ENCODE data around the gene HPCAL1.
"Not testable (repeated sequence)": the region's sequence is repeated elsewhere in the genome, so short reads cannot be mapped to it uniquely, and the experiment has no call there.

The HPCAL1 gene

DNA sequence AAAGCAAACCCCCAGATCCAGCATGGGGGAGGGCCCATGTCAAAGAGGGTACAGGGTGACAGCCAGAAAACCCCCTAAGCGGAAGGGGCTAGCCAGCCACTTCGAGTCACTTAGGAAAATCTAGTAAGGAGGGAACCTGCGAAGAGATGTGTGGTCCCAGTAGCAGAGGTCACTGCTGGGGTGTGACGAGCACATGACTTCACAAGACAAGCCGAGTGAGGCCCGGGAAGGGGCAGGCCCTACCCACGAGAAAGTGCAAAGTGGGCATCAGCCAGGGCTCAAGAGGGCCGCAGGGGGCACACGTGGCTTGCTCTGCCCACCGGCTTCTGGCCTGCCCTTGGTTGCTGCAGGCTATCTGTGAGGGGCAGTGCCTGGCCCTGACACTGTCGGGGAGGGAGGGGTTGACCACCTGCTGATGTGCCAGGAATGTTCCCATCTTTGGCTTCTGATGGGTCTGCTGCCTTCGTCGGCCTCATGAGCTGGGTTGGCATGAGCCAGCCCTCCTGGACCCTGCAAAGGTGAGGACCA, 133.9 kb downstream of the HPCAL1 start:
- TF ChIP-seq, protein P1, sequence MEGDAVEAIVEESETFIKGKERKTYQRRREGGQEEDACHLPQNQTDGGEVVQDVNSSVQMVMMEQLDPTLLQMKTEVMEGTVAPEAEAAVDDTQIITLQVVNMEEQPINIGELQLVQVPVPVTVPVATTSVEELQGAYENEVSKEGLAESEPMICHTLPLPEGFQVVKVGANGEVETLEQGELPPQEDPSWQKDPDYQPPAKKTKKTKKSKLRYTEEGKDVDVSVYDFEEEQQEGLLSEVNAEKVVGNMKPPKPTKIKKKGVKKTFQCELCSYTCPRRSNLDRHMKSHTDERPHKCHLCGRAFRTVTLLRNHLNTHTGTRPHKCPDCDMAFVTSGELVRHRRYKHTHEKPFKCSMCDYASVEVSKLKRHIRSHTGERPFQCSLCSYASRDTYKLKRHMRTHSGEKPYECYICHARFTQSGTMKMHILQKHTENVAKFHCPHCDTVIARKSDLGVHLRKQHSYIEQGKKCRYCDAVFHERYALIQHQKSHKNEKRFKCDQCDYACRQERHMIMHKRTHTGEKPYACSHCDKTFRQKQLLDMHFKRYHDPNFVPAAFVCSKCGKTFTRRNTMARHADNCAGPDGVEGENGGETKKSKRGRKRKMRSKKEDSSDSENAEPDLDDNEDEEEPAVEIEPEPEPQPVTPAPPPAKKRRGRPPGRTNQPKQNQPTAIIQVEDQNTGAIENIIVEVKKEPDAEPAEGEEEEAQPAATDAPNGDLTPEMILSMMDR (IDR thresholded peaks at IDR 0.05; ENCODE audit: low read depth, low read length, missing control alignments): no peak

DNA sequence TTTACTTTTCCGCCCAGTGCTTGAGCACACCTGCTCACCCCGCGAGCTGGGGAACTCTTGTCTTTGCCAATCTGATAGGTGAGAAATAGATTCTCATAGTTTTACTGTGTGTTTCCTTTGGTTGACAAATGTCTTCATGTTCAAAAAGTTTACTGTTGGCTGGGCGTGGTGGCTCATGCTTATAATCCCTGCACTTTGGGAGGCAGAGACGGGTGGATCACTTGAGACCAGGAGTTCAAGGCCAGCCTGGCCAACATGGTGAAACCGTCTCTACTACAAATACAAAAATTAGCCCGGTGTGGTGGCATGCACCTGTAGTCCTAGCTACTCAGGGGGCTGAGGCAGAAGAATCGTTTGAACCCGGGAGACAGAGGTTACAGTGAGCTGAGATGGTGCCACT, 135.1 kb downstream of the HPCAL1 start:
- TF ChIP-seq, protein P1 (IDR thresholded peaks at IDR 0.05; ENCODE audit: low read depth, low read length, missing control alignments): no peak
- no peak for DNase-seq (ENCODE audit: low read depth)
- H3K4me3 ChIP-seq (ENCODE audit: low read depth, low read length): no peak overlapping the region

More for the DNA sequence above, 133.9 kb downstream of the HPCAL1 start:
- no peak overlapping the region for H3K4me3 ChIP-seq (ENCODE audit: low read depth, low read length)
- no peak for DNase-seq (ENCODE audit: low read depth)

DNA sequence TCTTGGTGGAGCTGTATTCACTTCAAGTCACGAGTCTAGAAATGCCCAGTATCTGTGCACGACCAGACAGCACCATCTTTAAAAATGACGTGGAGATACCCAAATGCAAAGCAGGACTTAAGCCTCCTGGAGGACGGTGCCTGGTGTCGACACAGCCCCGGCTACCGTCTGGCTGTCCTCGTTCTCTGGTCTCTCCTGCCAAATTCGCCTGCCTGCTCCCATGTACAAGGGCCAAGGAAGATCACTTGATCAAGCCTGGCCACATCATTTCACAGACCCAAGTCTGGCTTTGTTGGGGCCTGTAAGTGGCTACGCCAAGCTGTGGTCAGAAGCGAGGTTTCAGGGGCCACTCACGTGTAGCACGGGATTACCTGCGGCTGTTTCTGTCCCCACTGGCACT, 136.0 kb downstream of the HPCAL1 start:
- DNase-seq (ENCODE audit: low read depth): no peak
- TF ChIP-seq, protein P1 (IDR thresholded peaks at IDR 0.05; ENCODE audit: low read depth, low read length, missing control alignments): no peak
- no peak overlapping the region for H3K4me3 ChIP-seq (ENCODE audit: low read depth, low read length)

DNA sequence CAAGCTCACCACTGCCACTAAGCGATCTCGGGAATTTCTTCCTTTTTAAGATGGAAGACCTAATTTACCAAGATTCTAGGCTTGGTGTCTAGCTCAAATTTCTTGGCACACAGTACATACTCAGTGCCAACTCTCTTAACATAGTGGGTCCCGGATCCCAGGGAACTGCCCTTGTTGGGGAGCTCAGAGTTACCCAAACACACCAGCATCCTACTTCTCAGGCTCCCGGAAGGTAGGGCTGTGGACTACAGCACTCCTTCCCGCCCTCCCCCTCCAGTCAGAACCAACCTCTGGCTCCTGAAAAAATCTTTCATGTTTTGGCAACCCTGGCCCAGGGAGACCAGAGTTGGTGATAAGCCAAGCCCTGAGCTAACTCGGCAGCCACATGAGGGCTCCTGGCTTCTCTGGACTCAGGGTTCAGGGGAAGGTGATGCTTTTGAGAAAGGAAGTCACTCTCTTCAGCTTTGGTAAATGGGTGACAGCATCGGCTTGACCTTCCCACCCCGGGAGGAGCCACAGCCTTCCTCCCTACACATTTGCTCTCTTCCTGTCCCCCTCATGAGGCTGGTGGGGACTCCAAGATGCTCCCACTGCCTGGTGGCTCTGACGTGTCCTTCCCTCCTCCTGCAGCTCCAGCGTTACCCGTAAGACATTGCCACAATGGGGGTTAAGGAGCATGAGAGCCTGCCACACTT, 136.6 kb downstream of the HPCAL1 start:
- H3K4me3 ChIP-seq (ENCODE audit: low read depth, low read length): no peak overlapping the region
- TF ChIP-seq, protein P1 (IDR thresholded peaks at IDR 0.05; ENCODE audit: low read depth, low read length, missing control alignments): no peak
- DNase-seq (ENCODE audit: low read depth): no peak

DNA sequence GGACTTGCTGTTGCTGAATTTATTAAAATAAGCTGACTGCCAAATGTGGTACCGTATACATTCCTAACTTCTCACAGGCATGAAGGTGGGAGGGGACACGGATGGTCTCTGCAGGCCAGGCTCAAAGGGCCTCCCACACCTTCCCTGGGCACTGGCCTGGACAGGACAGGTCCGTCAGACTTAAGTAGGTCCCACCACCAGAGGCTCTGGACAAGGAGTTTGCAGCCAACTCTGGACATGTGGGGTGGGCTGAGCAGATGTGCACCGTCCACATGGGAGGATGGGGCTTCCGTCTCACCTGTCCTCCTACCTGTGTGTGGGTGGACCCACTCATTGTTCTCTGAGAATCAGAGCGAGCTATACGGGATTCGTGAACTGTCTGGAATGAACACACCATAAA, 137.3 kb downstream of the HPCAL1 start:
- DNase-seq (ENCODE audit: low read depth): no peak
- no peak overlapping the region for H3K4me3 ChIP-seq (ENCODE audit: low read depth, low read length)
- TF ChIP-seq, protein P1 (IDR thresholded peaks at IDR 0.05; ENCODE audit: low read depth, low read length, missing control alignments): no peak

DNA sequence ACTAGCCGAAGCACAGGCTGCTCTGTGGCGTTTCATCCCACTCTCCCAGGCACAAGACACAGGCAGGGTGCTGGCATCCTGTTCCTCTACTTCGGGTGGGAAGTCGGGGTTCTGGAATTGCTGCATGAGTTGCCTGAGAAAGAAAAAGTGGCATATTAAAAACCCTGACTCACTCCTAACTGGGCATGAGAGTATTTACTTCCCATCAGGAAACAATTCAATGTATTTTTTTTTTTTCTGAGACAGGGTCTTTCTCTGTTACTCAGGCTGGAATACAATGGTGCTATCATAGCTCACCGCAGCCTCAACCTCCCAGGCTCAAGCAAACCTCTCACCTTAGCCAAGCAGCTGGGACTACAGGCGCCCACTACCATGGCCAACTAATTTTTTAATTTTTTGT, 138.0 kb downstream of the HPCAL1 start:
- TF ChIP-seq, protein P1 (IDR thresholded peaks at IDR 0.05; ENCODE audit: low read depth, low read length, missing control alignments): no peak

DNA sequence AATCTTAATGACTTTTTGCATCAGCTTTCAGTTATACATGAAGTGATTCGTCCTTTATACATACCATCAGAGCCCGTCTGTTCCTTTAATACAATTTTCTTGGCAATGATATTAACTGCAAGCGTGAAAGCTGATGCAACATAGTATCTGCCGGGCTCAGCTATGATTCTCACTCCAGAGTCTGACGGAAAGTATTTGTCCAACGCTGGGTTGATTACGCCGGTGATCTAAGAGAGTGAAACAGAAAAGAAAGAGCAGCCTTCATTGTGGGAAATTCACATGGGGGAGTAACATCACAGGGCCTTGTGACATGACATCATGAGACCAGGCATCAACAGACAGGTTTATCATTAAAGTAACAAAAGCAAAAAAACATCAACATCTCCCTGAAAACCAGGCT, 139.2 kb downstream of the HPCAL1 start:
- no peak for DNase-seq (ENCODE audit: low read depth)
- H3K4me3 ChIP-seq (ENCODE audit: low read depth, low read length): no peak overlapping the region
- TF ChIP-seq, protein P1 (IDR thresholded peaks at IDR 0.05; ENCODE audit: low read depth, low read length, missing control alignments): no peak

More for the DNA sequence above, 138.0 kb downstream of the HPCAL1 start:
- no peak for DNase-seq (ENCODE audit: low read depth)
- no peak overlapping the region for H3K4me3 ChIP-seq (ENCODE audit: low read depth, low read length)

DNA sequence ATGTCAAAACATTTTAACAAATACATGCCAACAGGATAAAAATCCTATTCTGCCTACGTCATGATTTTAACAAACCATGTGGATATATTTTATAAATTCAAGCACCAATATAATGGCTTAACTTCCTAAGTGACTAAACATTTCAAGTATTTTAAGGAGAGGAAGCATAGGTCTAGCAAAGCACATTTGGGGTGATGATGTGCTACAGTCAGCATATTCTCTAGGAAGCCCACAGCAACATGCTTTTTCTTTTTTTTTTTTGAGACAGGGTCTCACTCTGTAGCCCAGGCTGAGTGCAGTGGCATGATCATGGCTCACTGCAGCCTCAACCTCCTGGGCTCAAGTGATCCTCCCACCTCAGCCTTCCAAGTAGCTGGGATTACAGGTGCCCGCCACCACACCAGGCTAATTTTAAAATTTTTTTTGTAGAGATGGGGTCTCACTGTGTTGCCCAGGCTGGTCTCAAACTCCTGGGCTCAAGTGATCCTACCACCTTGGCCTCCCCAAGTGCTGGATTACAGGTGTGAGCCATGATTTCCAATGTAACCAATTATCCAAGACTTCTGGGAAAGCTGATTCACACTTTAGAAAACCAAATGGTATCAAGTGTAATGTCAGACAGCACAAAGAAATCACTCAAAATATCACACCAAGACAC, 139.9 kb downstream of the HPCAL1 start:
- DNase-seq (ENCODE audit: low read depth): not testable (repeated sequence)

More for the DNA sequence above, 139.9 kb downstream of the HPCAL1 start:
- not testable (repeated sequence) for H3K4me3 ChIP-seq (ENCODE audit: low read depth, low read length)

Measured in GM12864 (cell line).